Ovary (tissue), 3 donors: ENCODE data around the gene CFAP69.

Experiments
- POLR2A ChIP-seq: fragments of 450-650 bp; IDR thresholded peaks from one replicate; pipeline ENCODE4 v1.6.1; 2017; ENCODE audit warnings: antibody characterized with exemption, mild to moderate bottlenecking, moderate library complexity
- TF ChIP-seq, protein P1 (sequence below), 3 donors: fragments of 450-650 bp in 2 of 3; fragments of 200-600 bp in 1 of 3; IDR thresholded peaks; one replicate each; pipeline versions ENCODE4 v1.5.1 to v1.8.0; 2016 to 2022; ENCODE audit warnings: antibody characterized with exemption in 3 of 3, mild to moderate bottlenecking in 1 of 3
- donor health status: DM: no; HTN: no; CAD: no.

DNA sequence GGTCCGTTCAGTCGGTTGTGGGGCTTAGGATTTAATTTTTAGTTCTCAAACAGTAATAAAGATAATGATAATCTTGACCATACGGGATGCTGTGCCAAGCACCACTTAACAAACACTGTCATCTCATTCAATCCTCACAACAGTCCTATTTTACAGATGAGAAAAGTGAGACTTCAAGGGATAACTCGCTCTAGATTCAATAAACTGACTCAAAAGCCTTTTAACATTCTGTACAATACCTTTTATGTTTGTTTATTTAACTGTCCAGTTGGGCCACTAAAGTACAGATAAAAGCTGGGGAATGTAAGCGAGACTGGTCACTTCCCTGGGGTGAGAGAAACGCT, 437 bp upstream of the CFAP69 start:
- TF ChIP-seq, protein P1, sequence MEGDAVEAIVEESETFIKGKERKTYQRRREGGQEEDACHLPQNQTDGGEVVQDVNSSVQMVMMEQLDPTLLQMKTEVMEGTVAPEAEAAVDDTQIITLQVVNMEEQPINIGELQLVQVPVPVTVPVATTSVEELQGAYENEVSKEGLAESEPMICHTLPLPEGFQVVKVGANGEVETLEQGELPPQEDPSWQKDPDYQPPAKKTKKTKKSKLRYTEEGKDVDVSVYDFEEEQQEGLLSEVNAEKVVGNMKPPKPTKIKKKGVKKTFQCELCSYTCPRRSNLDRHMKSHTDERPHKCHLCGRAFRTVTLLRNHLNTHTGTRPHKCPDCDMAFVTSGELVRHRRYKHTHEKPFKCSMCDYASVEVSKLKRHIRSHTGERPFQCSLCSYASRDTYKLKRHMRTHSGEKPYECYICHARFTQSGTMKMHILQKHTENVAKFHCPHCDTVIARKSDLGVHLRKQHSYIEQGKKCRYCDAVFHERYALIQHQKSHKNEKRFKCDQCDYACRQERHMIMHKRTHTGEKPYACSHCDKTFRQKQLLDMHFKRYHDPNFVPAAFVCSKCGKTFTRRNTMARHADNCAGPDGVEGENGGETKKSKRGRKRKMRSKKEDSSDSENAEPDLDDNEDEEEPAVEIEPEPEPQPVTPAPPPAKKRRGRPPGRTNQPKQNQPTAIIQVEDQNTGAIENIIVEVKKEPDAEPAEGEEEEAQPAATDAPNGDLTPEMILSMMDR (IDR thresholded peaks at IDR 0.05), result no peak
- TF ChIP-seq POLR2A, result no peak
